ENCODE measurements around the gene LRRC37A3.
"Not testable (repeated sequence)": the region's sequence is repeated elsewhere in the genome, so short reads cannot be mapped to it uniquely, and the experiment has no call there.

LRRC37A3 gene

DNA sequence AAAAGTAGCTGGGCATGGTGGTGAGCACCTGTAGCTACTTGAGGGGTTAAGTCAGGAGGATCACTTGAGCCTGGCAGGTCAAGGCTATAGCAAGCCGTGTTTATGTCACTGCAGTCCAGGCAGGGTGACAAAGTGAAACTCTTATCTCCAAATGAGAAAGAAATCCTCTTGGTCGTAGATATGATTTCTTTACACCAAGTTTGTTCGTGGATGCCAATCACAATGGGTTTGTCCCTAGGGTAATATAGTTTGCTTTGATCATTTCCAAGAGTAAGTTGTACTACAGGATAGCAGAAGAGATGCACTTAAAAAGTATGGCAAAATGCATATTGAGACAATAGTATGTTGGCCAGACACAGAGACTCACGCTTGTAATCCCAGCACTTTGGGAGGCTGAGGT lies 6.0 kb upstream of the LRRC37A3 start:
- not testable (repeated sequence) for DNase-seq

DNA sequence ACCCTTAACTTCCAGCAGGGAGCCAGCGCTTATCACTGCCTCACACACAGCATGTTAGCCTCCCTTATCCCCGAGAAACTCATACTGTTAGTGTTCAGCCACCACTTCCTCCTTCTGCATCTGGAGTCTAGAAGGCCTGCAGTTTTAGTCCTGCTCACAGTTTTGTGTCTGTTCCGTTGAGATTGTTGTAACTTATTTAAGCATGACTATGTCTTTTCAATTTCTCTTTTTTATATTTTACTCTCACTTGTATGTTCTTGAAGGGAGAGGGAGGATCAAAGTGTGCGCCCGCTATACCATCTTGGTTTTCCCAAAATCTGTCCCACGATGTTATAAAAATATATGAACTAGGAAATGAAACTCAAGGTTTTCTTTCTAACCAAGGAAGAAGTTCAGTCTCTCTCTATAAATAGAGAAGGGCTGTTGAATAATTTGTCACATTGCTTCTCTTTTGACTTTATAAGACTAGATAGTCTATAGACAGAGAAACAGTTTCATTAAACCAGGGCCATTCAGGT lies 3.8 kb upstream of the LRRC37A3 start:
- not testable (repeated sequence) for DNase-seq

DNA sequence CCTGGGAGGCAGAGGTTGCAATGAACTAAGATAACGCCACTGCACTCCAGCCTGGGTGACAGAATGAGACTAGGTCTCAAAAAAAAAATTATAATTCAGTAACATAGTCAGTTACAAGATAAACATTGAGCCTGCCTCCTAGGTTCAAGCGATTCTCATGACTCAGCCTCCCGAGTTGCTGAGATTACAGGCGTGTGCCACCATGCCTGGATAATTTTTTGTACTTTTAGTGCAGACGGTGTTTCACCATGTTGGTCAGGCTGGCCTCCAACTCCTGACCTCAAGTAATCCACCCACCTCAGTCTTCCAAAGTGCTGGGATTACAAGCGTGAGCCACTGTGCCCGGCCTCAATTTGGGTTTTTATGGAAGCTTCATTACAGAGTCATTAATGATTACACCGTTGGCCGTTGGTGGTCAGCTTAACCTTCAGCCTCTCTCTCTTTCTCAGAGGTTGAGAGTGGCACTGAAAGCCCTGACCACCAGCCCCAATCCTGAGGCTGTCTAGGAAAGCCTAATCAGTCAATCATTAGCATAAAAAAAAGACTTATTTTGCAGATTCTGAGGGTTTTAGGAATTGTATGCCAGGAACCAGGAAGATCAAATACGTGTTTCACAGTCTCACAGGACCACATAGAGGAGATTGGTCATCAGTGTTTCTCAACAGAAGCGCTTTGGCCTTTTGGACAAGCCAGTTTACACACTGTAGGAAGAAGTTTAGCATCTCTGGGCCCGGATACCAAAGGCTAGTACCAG lies 1.3 kb upstream of the LRRC37A3 start:
- no peak for DNase-seq

DNA sequence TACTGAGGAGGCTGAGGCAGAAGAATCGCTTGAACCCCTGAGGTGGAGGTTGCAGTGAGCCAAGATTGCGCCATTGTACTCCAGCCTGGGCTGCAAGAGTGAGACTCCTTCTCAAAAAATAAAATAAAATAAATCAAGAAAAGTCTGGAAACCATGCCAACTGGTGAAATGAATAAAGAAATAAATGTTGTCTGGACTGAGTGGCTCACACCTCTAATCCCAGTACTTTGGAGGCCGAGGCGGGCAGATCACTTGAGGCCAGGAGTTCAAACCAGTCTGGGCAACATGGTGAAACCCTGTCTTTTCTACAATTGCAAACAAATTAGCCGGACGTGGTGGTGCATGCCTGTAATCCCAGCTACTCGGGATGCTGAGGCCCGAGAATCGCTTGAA lies 744 bp upstream of the LRRC37A3 start:
- no peak for DNase-seq

DNA sequence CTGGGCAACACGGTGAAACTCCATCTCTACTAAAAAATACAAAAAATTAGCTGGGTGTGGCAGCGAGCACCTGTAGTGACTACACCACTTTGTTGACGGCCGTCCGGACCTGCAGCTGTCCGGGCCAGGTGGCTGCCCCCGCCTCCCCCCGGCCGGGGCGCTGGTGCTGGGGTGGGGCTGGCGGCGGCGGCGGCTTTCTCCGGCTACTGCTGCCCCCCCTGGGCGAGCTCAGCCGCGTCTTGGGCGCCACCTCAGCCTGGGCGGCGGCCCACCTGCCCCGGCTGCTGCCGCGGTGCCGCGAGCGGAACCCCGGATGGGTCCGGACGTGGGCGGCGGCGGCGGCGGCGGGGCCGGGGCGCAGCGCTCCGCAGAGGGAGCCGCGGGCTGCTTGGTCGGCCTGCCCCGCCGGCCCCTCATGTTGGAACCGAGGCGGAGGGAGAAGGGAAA lies 413 bp downstream of the LRRC37A3 start:
- DNase-seq = peak; percentile 64

DNA sequence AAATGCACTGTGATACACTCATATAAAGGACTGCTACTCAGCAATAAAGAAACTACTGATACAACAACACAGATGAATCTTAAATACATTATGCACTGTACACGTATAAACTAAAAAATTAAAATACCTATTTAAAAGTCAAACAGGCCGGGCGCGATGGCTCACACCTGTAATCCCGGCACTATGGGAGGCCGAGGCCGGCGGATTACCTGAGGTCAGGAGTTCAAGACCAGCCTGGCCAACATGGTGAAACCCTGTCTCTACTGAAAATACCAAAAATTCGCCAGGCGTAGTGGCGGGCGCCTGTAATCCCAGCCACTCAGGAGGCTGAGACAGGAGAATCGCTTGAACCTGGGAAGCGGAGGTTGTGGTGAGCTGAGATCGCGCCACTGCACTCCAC lies 1.7 kb downstream of the LRRC37A3 start:
- DNase-seq = not testable (repeated sequence)

DNA sequence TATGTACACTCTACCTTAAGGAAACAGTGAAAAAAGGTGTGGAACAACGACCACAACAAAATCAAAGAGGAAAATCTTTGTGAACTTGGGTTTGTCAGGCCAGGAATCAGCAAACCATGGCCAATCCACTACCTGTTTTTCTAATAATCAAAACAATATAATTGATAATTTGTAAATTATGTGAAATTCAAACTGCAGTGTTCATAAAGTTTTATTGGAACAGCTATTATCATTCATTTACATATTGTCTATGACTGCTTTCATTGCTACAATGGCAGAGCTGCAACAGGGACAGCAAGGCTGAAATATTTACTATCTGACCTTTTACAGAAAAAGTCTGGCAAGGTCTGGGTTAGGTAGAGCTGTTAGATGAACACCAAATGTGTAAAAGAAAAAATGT lies 4.0 kb downstream of the LRRC37A3 start:
- not testable (repeated sequence) for DNase-seq

DNA sequence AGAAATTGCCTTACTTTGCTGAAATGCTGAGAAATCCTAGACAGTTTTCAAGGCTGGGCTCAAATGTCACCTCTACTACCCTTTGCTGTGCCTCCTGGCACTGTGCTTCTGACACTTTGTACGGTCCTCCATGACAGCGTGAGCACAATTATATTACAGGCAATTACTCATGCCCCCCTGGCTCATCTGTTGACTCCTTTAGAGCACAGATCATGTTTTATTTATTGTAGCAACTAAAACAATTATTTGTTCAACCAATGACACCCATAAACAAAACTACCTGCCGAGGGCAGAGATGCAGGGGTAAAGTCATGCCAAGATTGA lies 9.1 kb downstream of the LRRC37A3 start:
- DNase-seq = not testable (repeated sequence)

DNA sequence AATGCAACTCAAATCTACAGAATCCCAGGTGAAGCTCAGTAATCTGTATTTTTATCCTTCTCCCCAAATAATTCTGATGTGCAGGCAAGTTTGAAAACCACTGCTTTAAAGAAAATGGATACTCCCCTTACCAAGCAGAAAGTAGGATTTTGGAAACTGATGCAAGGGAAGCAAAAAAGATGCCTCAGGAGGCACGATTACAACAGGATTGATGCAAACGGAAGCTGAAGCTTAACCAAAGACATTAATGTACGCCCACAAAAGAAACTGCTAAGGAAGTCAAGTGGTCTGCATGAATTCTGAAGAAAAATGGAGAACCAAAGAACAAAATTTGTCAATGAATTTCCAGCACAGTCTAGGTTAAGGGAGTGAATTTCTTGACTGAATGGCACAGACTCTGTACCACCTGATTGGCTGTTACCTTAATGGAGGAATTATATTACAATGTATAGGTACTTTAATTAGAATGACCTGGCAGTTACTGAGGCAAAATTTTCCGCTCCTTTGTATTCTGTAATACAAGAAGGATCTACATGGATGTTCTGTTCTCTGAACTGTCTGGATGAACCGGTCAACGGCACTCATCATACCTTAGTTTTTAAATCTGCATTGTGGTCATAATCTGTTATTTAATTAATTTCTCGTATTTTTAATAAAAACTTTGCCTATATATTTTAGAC lies 9.6 kb downstream of the LRRC37A3 start:
- not testable (repeated sequence) for DNase-seq

DNA sequence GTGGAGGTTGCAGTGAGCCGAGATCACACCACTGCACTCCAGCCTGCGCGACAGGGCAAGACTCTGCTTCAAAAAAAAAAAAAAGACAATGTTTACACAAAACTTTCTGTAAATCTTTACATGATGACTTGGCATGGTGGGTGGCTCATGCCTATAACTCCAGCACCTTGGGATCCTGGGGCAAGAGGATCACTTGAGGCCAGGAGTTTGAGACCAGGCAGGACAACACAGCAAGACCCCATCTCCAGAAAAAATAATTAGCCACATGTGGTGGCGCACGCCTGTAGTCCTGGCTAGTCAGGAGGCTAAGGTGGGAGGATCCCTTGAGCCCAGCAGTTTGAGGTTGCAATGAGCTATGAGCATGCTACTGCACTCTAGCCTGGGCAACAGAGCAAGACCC lies 15.2 kb downstream of the LRRC37A3 start:
- not testable (repeated sequence) for DNase-seq

DNA sequence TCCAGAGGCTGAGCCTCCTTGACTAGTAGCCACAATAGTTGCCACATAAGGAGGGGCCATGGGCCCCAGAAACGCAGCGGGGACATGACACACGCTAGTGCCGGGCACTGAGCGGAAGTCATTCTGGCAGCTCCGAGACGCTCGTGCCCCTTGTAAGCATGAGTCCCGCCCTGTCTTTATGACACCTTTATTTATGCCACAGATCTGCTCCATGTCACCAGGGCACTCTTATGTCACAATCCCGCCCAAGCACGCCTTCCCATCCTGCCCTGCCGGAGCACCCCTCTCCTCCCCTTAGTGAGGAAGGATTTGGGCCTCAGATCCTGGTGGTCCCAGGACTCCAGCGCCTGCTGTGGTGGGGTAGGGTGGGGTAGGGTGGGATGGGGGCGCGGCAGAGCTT lies 22.1 kb downstream of the LRRC37A3 start:
- DNase-seq = not testable (repeated sequence)

DNA sequence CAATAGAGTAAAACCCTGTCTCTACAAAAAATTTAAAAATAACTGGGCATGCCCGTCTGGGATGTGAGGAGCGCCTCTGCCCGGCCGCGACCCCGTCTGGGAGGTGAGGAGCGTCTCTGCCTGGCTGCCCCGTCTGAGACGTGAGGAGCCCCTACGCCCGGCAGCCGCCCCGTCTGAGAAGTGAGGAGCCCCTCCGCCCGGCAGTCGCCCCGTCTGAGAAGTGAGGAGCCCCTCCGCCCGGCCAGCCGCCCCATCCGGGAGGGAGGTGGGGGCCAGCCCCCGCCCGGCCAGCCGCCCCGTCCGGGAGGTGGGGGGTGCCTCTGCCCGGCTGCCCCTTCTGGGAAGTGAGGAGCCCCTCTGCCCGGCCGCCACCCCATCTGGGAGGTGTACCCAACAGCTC lies 45.1 kb downstream of the LRRC37A3 start:
- not testable (repeated sequence) for DNase-seq

DNA sequence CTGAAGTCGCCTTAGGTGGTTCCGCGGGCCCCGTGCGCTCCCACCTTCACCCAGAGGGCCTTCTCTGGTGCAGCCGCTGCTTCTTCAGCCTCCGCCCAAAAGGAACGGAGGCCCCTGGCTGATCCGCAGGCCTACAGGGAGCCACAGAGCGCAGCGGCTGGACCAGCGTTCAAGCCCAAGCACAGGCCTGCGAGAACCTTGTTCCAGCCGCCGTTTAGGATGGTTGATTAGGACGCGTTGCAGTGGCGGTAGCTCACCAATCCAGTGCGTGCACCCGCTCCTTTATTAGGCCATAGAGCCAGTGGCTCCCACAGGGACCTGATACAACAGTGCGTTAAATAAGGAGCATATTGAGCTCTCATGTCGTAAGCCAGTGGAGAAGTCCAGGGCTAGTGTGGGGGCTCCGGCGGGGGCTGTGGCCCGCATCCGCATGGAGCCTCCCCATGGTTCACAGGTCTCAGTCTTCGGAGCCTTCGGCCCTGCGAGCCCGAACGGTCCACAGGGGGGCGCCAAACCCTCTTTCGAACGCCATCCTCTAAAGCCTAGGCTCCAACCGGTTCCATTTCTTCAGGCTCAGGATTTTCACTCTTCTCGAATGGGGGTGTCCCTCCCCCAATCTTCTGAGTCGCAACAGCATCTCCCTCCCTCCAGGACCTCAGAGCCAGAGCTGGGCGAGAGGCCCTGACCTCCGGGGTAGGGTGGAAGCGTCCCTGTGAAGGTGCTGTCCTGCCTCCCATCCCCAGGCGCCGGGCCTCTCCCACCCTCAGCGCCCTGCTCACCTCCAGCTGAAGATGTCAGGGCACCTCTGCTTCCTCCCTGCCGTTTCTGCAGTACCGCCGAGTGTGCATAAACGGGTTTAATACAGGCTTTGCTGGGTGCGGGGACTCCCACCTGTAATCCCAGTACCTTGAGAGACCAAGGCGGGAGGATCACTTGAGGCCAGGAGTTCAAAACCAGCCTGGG lies 71.5 kb downstream of the LRRC37A3 start:
- DNase-seq = peak; percentile 72

DNA sequence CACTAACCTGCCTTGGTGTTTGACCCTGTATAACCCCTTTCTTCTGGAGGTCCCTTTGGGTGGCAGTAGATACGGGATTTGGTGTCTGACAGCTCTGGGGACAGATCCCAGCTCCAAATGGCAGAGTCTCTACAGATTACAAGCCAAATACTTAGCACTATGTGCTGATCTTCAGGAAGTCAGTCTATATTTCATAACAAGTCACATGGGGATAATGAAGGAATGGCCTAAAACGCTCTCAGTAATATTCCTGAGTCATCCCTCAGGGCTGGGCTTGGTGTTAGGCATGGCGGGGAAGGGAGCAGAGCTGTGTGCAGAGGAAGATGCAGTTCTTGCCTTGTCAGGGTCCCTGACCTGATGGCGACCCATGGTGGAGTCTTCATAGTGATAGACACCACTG lies 72.4 kb downstream of the LRRC37A3 start:
- DNase-seq = not testable (repeated sequence)

DNA sequence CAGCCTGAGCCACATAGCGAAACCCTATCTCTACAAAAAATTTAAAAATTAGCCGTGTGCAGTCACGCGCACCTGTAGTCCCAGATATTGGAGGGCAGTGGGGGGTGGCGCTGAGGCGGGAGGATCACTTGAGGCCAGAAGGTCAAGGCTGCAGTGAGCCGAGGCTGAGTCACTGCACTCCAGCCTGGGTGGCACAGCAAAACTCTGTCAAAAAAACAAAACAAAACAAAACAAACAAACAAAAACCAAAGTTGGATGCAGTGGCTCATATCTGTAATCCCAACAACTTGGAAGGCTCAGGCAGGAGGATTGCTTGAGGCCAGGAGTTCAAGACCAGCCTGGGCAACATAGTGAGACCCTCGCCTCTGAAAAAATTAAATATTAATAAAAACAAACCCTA lies 75.4 kb downstream of the LRRC37A3 start:
- DNase-seq = not testable (repeated sequence)

DNA sequence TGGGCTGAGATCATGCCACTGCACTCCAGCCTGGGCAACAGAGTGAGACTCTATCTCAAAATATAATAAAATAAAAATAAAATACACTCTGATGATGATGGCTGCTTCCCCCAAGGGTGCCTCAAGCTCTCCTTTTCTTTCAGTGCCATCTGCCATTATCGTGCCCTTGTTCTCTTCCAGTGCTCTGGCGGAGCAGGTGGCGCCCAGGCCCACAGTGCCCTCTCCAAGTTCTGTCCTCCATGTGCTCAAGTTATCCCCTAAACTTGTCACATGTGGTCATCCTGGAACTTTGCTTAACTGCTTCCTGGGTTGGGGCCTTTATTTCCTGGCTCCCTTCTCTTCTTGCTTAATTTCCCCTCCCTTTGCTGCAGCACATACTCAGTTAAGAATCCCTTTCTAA lies 76.4 kb downstream of the LRRC37A3 start:
- not testable (repeated sequence) for DNase-seq

DNA sequence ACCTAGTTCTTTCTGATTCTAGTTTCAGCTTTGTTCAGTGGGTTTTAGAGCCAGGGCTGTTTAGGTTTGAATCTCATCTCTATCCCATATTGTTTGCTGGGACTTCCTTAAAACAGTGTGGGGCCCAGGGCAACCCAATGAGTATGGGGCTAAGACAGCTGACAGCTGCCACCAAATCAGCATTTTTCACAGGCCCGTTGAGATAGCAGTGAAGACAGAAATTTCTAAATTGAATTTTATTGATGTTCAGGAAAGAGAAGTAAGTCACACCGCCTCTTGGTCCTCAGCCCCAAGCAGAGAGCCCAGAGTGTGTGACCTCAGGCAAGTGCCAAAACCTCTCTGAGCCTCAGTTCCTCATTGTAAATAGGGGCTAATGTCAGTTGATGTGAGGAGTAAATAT lies 78.3 kb downstream of the LRRC37A3 start:
- not testable (repeated sequence) for DNase-seq

DNA sequence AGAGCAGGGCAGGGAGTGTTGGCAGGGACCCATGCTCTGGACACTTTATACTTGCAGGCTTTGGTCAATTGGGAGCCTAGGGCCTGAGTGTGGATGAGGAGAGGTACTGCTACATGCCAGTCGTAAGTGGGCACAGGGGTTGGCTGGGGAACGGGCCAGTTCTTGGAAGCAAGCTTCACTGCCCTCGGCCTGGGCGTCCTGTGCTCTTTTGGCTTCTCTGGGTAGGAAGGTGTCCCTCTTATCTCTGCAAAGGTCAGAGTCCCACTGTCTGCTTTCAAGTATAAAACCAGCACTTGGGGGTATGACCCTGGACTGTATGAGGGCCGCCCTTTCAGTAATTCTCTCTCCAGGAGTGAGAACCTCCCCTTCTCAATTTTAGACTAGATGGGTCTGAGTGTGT lies 80.8 kb downstream of the LRRC37A3 start:
- DNase-seq = not testable (repeated sequence)

DNA sequence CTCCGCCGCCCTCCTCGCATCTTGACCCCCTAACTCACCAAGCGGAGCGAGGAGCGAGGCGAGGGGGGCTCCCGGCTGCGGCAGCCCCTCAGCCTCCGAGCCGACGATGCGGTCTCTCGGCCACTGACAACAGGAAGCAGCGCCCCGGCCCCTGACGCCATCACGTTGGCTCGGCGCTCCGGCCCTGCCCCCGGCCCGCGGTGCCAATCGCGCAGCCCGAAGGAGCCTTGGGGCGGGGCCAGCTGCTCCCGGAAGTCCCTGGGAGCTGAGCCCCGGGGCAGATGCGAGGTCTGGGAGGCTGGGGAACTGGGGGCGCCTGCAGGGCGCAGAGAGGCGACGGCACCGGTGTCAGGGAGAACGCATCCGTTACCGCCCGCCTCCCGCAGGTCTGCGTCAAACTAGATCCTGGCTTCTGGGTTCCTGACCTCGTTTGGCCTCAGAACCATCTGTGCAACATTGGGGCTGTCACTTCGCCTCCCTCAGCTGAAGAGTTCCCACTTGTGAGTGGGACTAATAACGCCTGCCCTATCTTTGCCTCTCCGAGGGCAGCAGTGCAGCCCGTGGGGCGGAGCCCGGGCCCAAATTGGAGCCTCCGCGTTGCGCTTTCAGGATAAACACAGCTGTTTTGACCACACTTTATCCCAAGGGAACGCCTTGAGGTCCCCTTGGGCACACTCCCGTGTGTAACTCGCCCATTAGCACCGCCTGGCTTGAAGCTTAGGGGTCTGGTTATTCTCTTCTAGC lies 82.1 kb downstream of the LRRC37A3 start:
- DNase-seq = peak; percentile 87

DNA sequence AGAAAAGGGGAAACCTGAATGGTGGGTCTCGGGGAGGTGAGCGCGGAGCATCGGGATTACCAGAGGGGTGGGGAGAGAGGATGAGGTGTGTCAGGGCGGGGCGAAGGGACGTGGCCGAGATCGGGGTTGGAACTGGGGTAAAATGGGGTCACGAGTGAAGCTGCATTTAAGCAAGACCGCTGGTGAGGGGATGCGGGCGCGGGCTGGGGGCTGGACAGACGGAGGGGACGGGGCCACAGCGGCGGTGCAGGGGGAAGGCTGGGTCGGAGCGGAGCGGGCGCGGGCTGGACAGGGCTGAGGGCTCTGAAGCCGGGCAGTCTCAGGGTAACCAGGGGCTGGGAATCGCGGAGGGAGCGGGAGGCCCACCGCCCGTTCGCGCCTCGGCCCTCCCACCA lies 82.7 kb downstream of the LRRC37A3 start:
- peak; percentile 36 for DNase-seq

DNA sequence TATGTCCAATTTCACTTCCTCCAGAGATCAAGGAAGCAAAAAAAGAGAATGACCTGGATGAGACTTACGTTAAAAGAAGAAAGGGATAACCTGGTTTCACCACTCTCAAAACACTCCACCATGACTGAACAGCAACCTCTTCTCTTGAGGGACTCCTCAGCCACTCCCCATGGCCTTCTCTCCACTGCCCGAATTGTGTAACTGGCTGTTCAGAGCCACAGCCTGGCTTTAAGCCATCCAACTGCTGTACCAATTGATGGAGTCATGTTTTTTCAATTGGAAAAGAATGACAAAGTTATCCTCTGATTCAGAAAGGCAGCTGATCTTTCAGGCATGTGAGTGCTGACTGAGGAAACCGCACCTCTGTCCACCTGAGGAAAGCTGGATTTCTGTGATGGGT lies 85.2 kb downstream of the LRRC37A3 start:
- not testable (repeated sequence) for DNase-seq

DNA sequence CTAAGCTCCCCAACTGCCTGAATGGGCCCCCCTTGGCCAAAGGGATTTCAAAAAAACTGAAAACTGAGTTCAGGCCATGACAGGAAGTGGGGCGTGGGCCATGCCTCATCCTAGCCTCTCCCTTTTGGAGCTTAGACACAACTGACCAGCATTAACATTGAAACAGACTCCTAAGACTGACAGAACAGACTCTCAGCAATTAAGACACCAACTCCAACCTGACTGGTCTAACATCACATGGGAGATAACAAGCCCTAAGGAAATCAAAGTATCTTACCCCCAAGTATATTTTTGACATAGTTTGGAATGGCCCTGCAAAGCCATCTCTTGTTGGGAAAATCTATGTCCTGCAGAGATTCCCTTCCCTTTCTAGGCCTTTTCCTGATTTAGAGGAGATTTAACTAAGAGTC lies 88.6 kb downstream of the LRRC37A3 start:
- not testable (repeated sequence) for DNase-seq

Measured in CD4-positive, alpha-beta T cell treated with Interleukin-12 subunit alpha and Interleukin-12 subunit beta, for 1 hour (primary cell).